IMR-90 (cell line): ENCODE results near the gene NUCB2. TPM values are rescaled to one million over a fixed set of nuclear protein-coding genes. Genes with fewer than 3 reads are reported as not detected.

Experiments used
- ATAC-seq: fragments of 200-7000 bp; cut with Tn5 transposase; 2 replicates; pipeline ENCODE4 v1.9.1; 2020; ENCODE audit warnings: low read depth, mild to moderate bottlenecking, moderate library complexity
- BruUV-seq: library from RNA; stranded (reverse); fragments of 400-500 nt; replicated peaks from 2 replicates; lab custom pipeline; 2021; lab: Mats Ljungman, UMichigan
- CTCF ChIA-PET: fragments of 300-600 bp; formaldehyde crosslinking; extraction: SDS; loops from one replicate; lab custom pipeline; 2021; ENCODE audit warnings: antibody characterized with exemption; lab: Yijun Ruan, JAX
- POLR2A ChIA-PET: fragments of 300-600 bp; sonication (Branson Sonifier 250); formaldehyde crosslinking; loops from one replicate; lab custom pipeline; 2022; ENCODE audit warnings: antibody characterized with exemption; ENCODE audit not compliant: unreplicated experiment; lab: Charles Lee
- DNase-seq: peaks from one replicate; pipeline ENCODE4 v3.0.0; 2013
- H2AFZ ChIP-seq: replicated peaks from 2 replicates; pipeline ENCODE3; 2013; ENCODE audit warnings: low read length, mild to moderate bottlenecking; ENCODE audit not compliant: poor library complexity
- H2AK5ac ChIP-seq: 2 replicates; pipeline ENCODE4 v1.6.1; 2013; ENCODE audit warnings: low read depth, low read length, inconsistent platforms
- H2AK9ac ChIP-seq: replicated peaks from 2 replicates; pipeline ENCODE3; 2013; ENCODE audit warnings: mild to moderate bottlenecking, low read depth, low read length, moderate library complexity; ENCODE audit not compliant: poor library complexity
- H2BK120ac ChIP-seq: 2 replicates; pipeline ENCODE4 v1.6.1; 2013; ENCODE audit warnings: low read depth, low read length, inconsistent platforms
- H2BK15ac ChIP-seq: 3 replicates; pipeline ENCODE4 v1.6.1; 2013; ENCODE audit warnings: low read depth, low read length, inconsistent platforms
- H2BK20ac ChIP-seq: 2 replicates; pipeline ENCODE4 v1.6.1; 2013; ENCODE audit warnings: low read depth, mild to moderate bottlenecking, inconsistent platforms, low read length, moderate library complexity
- H2BK5ac ChIP-seq: 2 replicates; pipeline ENCODE4 v1.6.1; 2013; ENCODE audit warnings: mild to moderate bottlenecking, low read depth, low read length, inconsistent platforms; ENCODE audit not compliant: poor library complexity, severe bottlenecking
- H3K14ac ChIP-seq: replicated peaks from 2 replicates; pipeline ENCODE4 v1.6.1; 2013; ENCODE audit warnings: low read depth, low read length, inconsistent platforms
- H3K18ac ChIP-seq: 2 replicates; pipeline ENCODE4 v1.6.1; 2013; ENCODE audit warnings: low read depth, low read length, control low read depth
- H3K23ac ChIP-seq: 2 replicates; pipeline ENCODE4 v1.6.1; 2013; ENCODE audit warnings: low read depth, low read length, inconsistent platforms
- H3K27ac ChIP-seq: 2 replicates; pipeline ENCODE4 v1.5.1; 2013; ENCODE audit warnings: mild to moderate bottlenecking, control low read depth, low read length; ENCODE audit not compliant: insufficient read depth
- H3K27me3 ChIP-seq: 2 replicates; pipeline ENCODE4 v1.6.1; 2013; ENCODE audit warnings: low read length; ENCODE audit not compliant: control insufficient read depth, insufficient read depth
- H3K36me3 ChIP-seq: 2 replicates; pipeline ENCODE4 v1.6.1; 2013; ENCODE audit warnings: low read length, mixed read lengths; ENCODE audit not compliant: control insufficient read depth, insufficient read depth
- H3K4ac ChIP-seq: 2 replicates; pipeline ENCODE4 v1.6.1; 2013; ENCODE audit warnings: low read depth, low read length, inconsistent platforms
- H3K4me1 ChIP-seq: 2 replicates; pipeline ENCODE4 v1.6.1; 2013; ENCODE audit warnings: low read length, mixed read lengths; ENCODE audit not compliant: control insufficient read depth, insufficient read depth
- H3K4me2 ChIP-seq: 2 replicates; pipeline ENCODE4 v1.6.1; 2013; ENCODE audit warnings: low read depth, mild to moderate bottlenecking, control low read depth, low read length, moderate library complexity
- H3K4me3 ChIP-seq: 2 replicates; pipeline ENCODE4 v1.5.1; 2013; ENCODE audit warnings: low read depth, mild to moderate bottlenecking, control low read depth, low read length, moderate library complexity; ENCODE audit not compliant: insufficient read depth
- H3K56ac ChIP-seq: 2 replicates; pipeline ENCODE4 v1.6.1; 2013; ENCODE audit warnings: low read length, inconsistent platforms; ENCODE audit not compliant: insufficient read depth; ENCODE audit errors: extremely low read depth
- H3K79me1 ChIP-seq, 2 experiments: 2 replicates each; pipeline ENCODE4 v1.6.1; 2013; ENCODE audit warnings: low read length in 2 of 2, inconsistent platforms in 1 of 2, low read depth in 1 of 2
- H3K9ac ChIP-seq: 2 replicates; pipeline ENCODE4 v1.6.1; 2013; ENCODE audit warnings: low read depth, low read length, control low read depth
- H3K9me1 ChIP-seq: 2 replicates; pipeline ENCODE4 v1.6.1; 2013; ENCODE audit warnings: low read length, inconsistent platforms; ENCODE audit not compliant: insufficient read depth
- H3K9me3 ChIP-seq: 2 replicates; pipeline ENCODE4 v1.6.1; 2013; ENCODE audit warnings: low read length; ENCODE audit not compliant: control insufficient read depth, insufficient read depth
- H4K20me1 ChIP-seq: 2 replicates; pipeline ENCODE4 v1.6.1; 2013; ENCODE audit warnings: low read length, inconsistent platforms; ENCODE audit not compliant: insufficient read depth
- H4K5ac ChIP-seq: 2 replicates; pipeline ENCODE4 v1.6.1; 2013; ENCODE audit warnings: mild to moderate bottlenecking, low read depth, low read length, control low read depth
- H4K8ac ChIP-seq, 2 experiments: 2 replicates each; pipeline ENCODE4 v1.6.1; 2013; ENCODE audit warnings: low read depth in 2 of 2, low read length in 2 of 2, control low read depth in 1 of 2, inconsistent platforms in 1 of 2
- H4K91ac ChIP-seq: 2 replicates; pipeline ENCODE4 v1.6.1; 2013; ENCODE audit warnings: low read depth, low read length, inconsistent platforms; ENCODE audit not compliant: insufficient read depth
- BHLHE40 ChIP-seq: fragments of 150-350 bp; IDR thresholded peaks from 2 replicates; pipeline ENCODE4 v1.6.1; 2016; ENCODE audit warnings: mild to moderate bottlenecking, low read depth, low read length
- CEBPB ChIP-seq: IDR thresholded peaks from 2 replicates; pipeline ENCODE4 v1.6.1; 2012; ENCODE audit warnings: low read depth, low read length, improper control_type of control experiment
- CHD1 ChIP-seq: IDR thresholded peaks from 2 replicates; pipeline ENCODE4 v1.6.1; 2012; ENCODE audit warnings: low read depth, low read length, improper control_type of control experiment
- FOS ChIP-seq: fragments of 150-350 bp; IDR thresholded peaks from 2 replicates; pipeline ENCODE4 v1.6.1; 2016; ENCODE audit warnings: low read depth, low read length
- MAFK ChIP-seq: IDR thresholded peaks from 2 replicates; pipeline ENCODE4 v1.6.1; 2012; ENCODE audit warnings: low read depth, low read length, improper control_type of control experiment
- MAZ ChIP-seq: IDR thresholded peaks from 2 replicates; pipeline ENCODE4 v1.6.1; 2012; ENCODE audit warnings: low read depth, mild to moderate bottlenecking, low read length, improper control_type of control experiment, moderate library complexity, borderline replicate concordance
- MXI1 ChIP-seq: IDR thresholded peaks from 2 replicates; pipeline ENCODE4 v1.6.1; 2012; ENCODE audit warnings: low read depth, mild to moderate bottlenecking, low read length, moderate library complexity, borderline replicate concordance
- NFE2L2 ChIP-seq: fragments of 150-350 bp; IDR thresholded peaks from 2 replicates; pipeline ENCODE4 v1.6.1; 2016; ENCODE audit warnings: low read depth, mild to moderate bottlenecking, low read length
- POLR2A ChIP-seq: IDR thresholded peaks from 2 replicates; pipeline ENCODE4 v1.6.1; 2012; ENCODE audit warnings: mild to moderate bottlenecking, low read depth, low read length
- RAD21 ChIP-seq: IDR thresholded peaks from 2 replicates; pipeline ENCODE4 v1.6.1; 2012; ENCODE audit warnings: low read length, improper control_type of control experiment
- RCOR1 ChIP-seq: IDR thresholded peaks from 2 replicates; pipeline ENCODE4 v1.6.1; 2012; ENCODE audit warnings: mild to moderate bottlenecking, low read length, improper control_type of control experiment; ENCODE audit not compliant: insufficient replicate concordance
- RFX5 ChIP-seq: IDR thresholded peaks from 2 replicates; pipeline ENCODE4 v1.8.0; 2012; ENCODE audit warnings: low read depth, mild to moderate bottlenecking, low read length, moderate library complexity
- SMC3 ChIP-seq: fragments of 150-350 bp; IDR thresholded peaks from 2 replicates; pipeline ENCODE4 v1.6.1; 2016; ENCODE audit warnings: low read depth, mild to moderate bottlenecking, antibody characterized with exemption, low read length, moderate library complexity
- USF2 ChIP-seq: fragments of 150-350 bp; IDR thresholded peaks from 2 replicates; pipeline ENCODE4 v1.6.1; 2017; ENCODE audit warnings: mild to moderate bottlenecking, antibody characterized with exemption, low read length, low read depth
- WGBS, 2 experiments: methylation state at CpG; one replicate each; pipeline versions ENCODE4 v1.1.5 to v1.1.7; 2013; ENCODE audit warnings: missing lambda C conversion rate in 2 of 2; ENCODE audit not compliant: insufficient read length in 1 of 2; ENCODE audit errors: extremely low coverage in 2 of 2; 5-methylcytosine and 5-hydroxymethylcytosine counted together
- dilution Hi-C: fragments of 300-500 bp; cut with HindIII; formaldehyde crosslinking; loops from one replicate; pipeline ENCODE4 v1.14.3; 2018; ENCODE audit warnings: low sequenced_read_pairs; ENCODE audit not compliant: unreplicated experiment
- in situ Hi-C: fragments of 300-500 bp; cut with MboI; formaldehyde crosslinking; loops from 3 replicates; pipeline ENCODE4 v1.14.3; 2019; ENCODE audit warnings: low sequenced_read_pairs, inconsistent platforms, mixed read lengths
- intact Hi-C: fragments of 100-400 bp; cut with micrococcal nuclease; formaldehyde crosslinking; loops from 2 replicates; pipeline ENCODE4 v1.10.0; 2022
- polyA plus RNA-seq, 3 experiments: library from polyadenylated mRNA; depleted of rRNA; stranded (reverse); fragments of >200 nt; gene quantifications; 2 replicates each; pipeline ENCODE4 v1.2.3, GENCODE V29; 2012; ENCODE audit warnings: low replicate concordance in 1 of 3
- total RNA-seq: library from RNA; depleted of rRNA; stranded (reverse); fragments of >200 nt; gene quantifications from 2 replicates; pipeline ENCODE4 v1.2.3, GENCODE V29; 2012
- TF ChIP-seq, protein P1 (sequence below): conservative IDR thresholded peaks from 2 replicates; pipeline ENCODE4 v1.5.1; 2012; ENCODE audit warnings: mild to moderate bottlenecking, low read depth, low read length, improper control_type of control experiment
- TF ChIP-seq, protein P2 (sequence below): fragments of 150-350 bp; IDR thresholded peaks from 2 replicates; pipeline ENCODE4 v1.6.1; 2016; ENCODE audit warnings: low read depth, mild to moderate bottlenecking, low read length, moderate library complexity, borderline replicate concordance

NUCB2 gene
- total and polyA plus RNA-seq, 2 of the 4 experiments (the other 2 are of a cell fraction): 52.7 to 55.4 TPM

DNA sequence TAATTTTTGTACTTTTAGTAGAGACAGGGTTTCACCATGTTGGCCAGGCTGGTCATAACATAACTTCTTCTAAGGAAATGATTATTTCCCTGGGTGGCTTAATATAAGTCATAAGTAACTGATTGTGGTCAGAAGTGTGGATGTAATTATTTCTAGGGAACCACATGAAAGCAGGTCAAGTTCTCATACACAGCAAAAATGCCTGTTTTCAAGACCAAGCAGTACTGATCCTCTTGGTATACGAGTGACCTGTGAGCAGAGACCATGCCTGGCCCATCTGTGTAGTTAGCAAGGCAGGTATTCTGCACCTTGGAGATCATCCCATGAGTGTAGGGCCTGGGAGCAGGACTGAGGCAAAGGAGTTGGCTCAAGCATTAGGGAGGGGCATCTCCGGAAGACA lies 32.5 kb upstream of the NUCB2 start:
- no peak overlapping the region for H4K91ac ChIP-seq
- H3K23ac ChIP-seq: no peak overlapping the region
- in situ Hi-C loops: no loop called here

More for the DNA sequence above, 32.5 kb upstream of the NUCB2 start:
- H3K56ac ChIP-seq: no peak overlapping the region
- no peaks in the 10 kb centered on the region for H3K9me1 ChIP-seq
- no peak overlapping the region for H2BK5ac ChIP-seq
- no peaks in the 10 kb centered on the region; the same call in 1 of the 2 replicates for H3K27me3 ChIP-seq
- H4K8ac ChIP-seq: no peak overlapping the region
- no peak overlapping the region for H2AFZ ChIP-seq
- no peak overlapping the region for H3K4me3 ChIP-seq
- WGBS, 2 experiments: 83% methylated on average over 1 of the region's 2 CpGs; no CpG with 5 or more reads in 1 of the 2 experiments
- ATAC-seq (no peak), DNase-seq (no peak)
- no peak overlapping the region for H2AK9ac ChIP-seq
- H3K9ac ChIP-seq: no peak overlapping the region
- H3K27ac ChIP-seq: no peak overlapping the region
- no peaks in the 10 kb centered on the region for H3K36me3 ChIP-seq
- H2BK120ac ChIP-seq: no peak overlapping the region
- H3K18ac ChIP-seq: no peak overlapping the region
- POLR2A ChIA-PET: no interaction called here
- no peaks in the 10 kb centered on the region for H3K9me3 ChIP-seq
- no peak overlapping the region for H3K14ac ChIP-seq
- H2BK15ac ChIP-seq: no peak overlapping the region
- no peak overlapping the region for H3K4me2 ChIP-seq
- H2AK5ac ChIP-seq: no peak overlapping the region
- dilution Hi-C loops: no loop called here
- H3K4ac ChIP-seq: no peak overlapping the region
- H4K5ac ChIP-seq: no peak overlapping the region
- H3K79me1 ChIP-seq: no peaks in the 10 kb centered on the region
- no peak for TF ChIP-seq POLR2A
- TF ChIP-seq NFE2L2: no peak
- no peak for TF ChIP-seq MXI1
- TF ChIP-seq USF2: no peak
- no peak for TF ChIP-seq MAZ
- TF ChIP-seq RAD21: no peak
- no peak for TF ChIP-seq MAFK
- no peak for TF ChIP-seq FOS
- no peak for TF ChIP-seq RCOR1
- TF ChIP-seq CEBPB: no peak
- TF ChIP-seq, protein P1, sequence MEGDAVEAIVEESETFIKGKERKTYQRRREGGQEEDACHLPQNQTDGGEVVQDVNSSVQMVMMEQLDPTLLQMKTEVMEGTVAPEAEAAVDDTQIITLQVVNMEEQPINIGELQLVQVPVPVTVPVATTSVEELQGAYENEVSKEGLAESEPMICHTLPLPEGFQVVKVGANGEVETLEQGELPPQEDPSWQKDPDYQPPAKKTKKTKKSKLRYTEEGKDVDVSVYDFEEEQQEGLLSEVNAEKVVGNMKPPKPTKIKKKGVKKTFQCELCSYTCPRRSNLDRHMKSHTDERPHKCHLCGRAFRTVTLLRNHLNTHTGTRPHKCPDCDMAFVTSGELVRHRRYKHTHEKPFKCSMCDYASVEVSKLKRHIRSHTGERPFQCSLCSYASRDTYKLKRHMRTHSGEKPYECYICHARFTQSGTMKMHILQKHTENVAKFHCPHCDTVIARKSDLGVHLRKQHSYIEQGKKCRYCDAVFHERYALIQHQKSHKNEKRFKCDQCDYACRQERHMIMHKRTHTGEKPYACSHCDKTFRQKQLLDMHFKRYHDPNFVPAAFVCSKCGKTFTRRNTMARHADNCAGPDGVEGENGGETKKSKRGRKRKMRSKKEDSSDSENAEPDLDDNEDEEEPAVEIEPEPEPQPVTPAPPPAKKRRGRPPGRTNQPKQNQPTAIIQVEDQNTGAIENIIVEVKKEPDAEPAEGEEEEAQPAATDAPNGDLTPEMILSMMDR: no peak
- no peak for TF ChIP-seq BHLHE40
- no peak for TF ChIP-seq RFX5
- TF ChIP-seq SMC3: no peak
- no peak for TF ChIP-seq CHD1
- TF ChIP-seq, protein P2, sequence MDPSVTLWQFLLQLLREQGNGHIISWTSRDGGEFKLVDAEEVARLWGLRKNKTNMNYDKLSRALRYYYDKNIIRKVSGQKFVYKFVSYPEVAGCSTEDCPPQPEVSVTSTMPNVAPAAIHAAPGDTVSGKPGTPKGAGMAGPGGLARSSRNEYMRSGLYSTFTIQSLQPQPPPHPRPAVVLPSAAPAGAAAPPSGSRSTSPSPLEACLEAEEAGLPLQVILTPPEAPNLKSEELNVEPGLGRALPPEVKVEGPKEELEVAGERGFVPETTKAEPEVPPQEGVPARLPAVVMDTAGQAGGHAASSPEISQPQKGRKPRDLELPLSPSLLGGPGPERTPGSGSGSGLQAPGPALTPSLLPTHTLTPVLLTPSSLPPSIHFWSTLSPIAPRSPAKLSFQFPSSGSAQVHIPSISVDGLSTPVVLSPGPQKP: no peak
- BruUV-seq: no TSS peak
- H4K20me1 ChIP-seq: no peaks in the 10 kb centered on the region
- no peaks in the 10 kb centered on the region for H3K4me1 ChIP-seq
- intact Hi-C loops: no loop called here
- H2BK20ac ChIP-seq: no peak overlapping the region
- CTCF ChIA-PET: interaction anchor here (2.0 kb wide), 1 partner anchor 14 kb away, joined by 8 read pairs; no protein-coding TSS in a partner anchor
